Medulla oblongata (tissue), 1 donor: ENCODE measurements around the gene CERKL.

Source experiments
- DNase-seq: peaks from one replicate; pipeline ENCODE4 v3.0.0-alpha.2; 2015; ENCODE audit errors: extremely low spot score

The CERKL gene

GRCh38 chr2:181628590-181629585 is 28.0 kb downstream of the CERKL start:
- no peak for DNase-seq

- no peak for DNase-seq
Measured at GRCh38 chr2:181627545-181627944, 29.4 kb downstream of the CERKL start.

DNA sequence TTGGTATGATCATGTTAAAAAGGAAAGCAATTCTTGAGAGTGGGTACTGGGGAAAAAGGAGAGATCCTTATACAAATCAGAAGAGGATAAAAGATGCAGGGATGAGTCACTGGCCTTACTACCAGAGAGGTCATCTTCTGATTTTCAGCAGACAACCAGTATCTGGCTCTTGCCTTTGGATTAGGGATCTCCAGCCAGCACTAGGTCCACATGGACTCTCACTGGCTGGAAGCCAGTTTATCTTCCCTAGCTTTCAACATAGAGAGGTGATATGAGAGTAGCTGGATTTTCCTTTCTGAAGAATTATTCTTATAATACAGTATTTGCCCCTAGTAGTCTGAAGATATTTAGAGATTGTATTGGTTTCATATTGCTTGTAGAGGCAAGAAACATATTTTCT is 30.2 kb downstream of the CERKL start:
- no peak for DNase-seq

- DNase-seq = no peak
Measured at GRCh38 chr2:181623159-181623558, 33.7 kb downstream of the CERKL start.

GRCh38 chr2:181621779-181622490 is 35.0 kb downstream of the CERKL start:
- DNase-seq = no peak

GRCh38 chr2:181619516-181619915 is 37.4 kb downstream of the CERKL start:
- no peak for DNase-seq

GRCh38 chr2:181616715-181617114 is 40.2 kb downstream of the CERKL start:
- DNase-seq = no peak

GRCh38 chr2:181614874-181615638 is 41.8 kb downstream of the CERKL start:
- DNase-seq = no peak

DNA sequence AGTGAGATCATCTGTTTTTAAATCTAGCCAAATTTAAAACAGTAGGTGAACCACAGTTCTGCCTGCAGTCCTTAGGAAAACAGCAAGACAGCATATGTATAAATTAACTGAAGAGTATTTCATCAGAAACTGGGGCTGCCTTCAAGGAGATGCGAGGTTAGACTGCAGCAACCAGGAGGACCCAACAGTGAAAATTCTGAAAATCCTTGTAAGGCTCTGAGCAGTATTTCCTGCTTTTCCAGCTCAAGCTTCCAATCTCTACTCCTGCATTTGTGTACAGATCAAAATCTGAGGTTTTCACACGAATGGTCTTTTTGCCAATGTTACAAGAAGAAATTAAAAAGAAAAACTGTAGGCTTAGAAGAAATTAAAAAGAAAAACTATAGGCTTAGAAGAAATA is 43.7 kb downstream of the CERKL start:
- no peak for DNase-seq

DNA sequence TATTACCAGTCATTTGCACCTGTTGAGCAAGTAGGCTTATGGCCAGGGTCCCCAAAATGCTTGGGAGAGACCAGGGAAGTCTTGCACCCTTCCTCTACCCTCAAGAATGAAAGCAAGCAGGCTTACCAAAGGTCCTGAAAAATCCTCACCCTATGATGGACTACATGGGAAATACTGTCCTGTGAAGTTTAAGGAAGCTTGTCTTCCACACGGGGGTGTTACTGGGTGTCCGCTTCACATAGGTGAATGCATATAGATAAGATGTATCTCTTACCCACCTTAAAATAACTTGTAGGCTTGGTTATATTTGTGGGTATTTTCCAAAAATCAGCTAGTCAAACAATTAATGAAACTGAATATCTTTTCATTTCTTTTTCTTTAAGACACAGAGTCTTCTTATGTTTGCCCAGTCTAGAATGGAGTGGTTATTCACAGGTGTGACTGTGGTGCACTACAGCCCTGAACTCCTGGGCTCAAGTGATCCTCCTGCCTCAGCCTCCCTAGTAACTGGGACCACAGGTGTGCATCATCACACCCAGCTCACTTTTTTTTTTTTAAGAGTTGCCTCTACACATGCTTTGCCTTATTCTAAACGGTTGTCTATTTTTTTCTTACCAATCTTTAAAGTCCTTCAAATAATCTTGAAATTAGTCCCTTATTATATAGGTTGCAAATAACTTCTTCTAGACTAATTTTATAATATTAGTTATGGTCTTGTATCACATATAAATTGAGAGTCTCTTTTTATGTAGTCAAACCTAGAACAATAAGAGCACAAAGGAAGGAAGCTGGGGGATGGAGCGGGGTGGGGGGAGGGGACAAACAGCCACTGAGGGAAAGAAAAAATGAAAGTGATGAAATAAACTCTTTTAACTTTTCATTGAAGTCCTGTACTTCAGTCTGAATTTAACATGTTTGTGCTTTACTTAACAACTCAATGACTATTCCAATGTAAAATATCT is 49.0 kb downstream of the CERKL start:
- DNase-seq = no peak

DNA sequence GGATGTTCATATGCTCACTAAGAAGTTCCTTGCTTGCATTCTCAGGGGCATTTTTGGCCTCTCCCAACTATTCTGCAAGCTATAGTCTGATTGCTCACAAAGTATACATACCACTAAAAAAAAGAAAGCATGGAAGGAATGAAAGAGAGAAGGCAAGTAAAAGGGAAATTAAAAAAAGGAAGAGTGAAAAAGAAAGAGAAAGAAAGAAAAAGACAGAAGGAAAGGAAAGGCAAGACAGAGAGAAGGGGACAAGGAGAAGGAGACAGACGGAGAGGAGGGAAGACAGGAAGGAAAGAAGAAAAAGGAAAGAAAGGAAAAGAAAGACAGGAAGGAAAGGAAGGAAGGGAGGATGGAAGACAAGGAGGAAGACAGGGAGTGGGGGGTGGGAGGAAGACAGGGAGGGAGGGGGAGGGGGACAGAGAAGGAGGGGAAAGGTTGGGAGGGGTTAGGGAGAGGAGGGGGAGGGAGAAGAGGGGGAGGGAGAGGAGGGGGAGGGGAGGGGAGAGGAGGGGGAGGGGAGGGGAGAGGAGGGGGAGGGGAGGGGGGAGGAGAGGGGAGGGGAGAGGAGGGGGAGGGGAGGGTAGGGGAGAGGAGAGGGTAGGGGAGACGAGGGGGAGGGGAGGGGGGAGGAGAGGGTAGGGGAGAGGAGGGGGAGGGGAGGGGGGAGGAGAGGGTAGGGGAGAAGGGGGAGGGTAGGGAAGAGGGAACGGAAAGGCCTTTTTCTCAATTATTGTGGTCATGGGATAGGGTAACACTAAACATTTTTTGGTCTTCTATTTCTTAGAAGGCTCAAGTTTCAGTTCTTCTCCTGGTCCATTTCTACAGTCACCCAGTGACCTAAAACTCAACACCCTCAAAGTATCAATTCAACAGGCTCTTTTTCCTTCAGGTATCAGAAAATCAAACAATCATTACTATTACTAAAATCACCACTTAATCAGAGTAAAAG is 50.7 kb downstream of the CERKL start:
- no peak for DNase-seq

DNA sequence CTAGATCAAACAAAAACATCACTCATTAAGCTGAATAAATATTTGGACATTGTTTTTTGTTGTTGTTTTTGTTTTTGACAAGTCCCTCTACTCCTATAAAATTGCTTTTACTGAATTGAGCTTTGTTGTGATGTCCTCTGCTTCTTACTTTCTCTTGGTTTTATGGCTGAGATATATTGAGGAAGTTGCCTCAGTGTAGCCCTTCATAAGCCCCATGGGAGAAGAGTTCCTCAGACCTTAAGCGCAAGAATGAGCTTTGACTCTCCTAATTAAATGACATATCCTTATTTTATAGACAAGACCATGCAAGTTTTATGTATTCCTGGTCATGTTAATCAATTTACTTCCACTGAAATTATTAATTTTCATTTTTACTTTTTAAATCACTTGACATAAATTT is 54.9 kb downstream of the CERKL start:
- no peak for DNase-seq

DNA sequence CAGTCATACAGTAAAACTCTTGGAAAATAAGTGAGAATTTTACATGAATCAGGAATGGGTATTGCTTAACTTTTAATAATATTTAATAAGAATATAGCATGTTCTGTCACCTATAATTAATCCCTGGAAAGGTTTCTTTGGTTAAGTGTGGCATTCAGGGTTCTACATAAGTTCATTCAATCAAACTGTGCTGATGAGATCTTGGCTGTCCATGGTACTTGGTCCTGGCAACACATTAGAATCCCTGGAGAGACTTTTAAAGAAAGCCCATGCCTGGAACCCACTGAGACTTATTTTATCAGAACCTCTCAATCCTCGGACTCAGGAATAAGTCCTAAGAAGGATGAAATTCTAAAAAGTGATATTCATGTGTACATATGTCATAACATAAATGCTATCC is 60.3 kb downstream of the CERKL start:
- DNase-seq = no peak

GRCh38 chr2:181594322-181594721 is 62.6 kb downstream of the CERKL start:
- no peak for DNase-seq

DNA sequence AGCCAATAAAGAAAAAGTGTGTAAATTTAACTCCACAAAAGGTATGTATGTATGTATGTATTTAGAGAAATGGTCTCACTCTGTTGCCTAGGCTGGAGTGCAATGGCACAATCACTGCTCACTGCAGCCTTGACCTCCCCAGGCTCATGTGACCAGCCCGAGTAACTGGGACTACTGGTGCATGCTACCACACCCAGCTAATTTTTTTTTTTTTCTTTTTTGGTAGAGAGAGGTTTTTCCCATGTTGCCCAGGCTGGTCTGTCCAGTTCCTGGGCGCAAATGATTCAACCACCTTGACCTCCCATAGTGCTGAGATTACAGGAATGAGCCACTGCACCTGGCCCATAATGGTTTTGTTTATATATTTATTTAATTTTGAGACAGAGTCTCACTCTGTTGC is 67.1 kb downstream of the CERKL start:
- no peak for DNase-seq

- no peak for DNase-seq
Measured at GRCh38 chr2:181588546-181588945, 68.4 kb downstream of the CERKL start.

DNA sequence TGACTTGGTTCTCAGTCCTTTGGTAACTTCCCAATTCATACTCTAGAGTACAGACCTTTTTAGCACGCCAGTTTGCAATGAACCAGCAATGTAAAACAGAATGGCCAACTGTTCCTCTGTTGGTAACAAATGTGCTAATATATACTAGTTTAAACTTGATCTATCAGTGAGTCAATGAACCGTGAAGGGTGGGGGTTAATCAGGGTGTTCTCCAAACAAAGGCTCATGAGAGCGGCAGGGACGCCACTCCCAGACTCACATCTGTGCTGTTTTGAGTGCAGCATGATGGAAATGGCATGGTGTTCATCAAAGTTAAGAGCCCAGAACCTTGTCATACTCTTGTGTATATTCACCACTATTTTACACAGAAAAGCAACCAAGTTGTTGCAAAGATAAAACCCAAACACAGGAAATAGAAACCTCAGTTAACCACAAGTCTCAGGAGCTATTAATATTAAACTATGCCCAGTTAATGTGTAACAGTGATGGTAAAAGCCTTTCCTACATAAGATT is 70.3 kb downstream of the CERKL start:
- DNase-seq = no peak

DNA sequence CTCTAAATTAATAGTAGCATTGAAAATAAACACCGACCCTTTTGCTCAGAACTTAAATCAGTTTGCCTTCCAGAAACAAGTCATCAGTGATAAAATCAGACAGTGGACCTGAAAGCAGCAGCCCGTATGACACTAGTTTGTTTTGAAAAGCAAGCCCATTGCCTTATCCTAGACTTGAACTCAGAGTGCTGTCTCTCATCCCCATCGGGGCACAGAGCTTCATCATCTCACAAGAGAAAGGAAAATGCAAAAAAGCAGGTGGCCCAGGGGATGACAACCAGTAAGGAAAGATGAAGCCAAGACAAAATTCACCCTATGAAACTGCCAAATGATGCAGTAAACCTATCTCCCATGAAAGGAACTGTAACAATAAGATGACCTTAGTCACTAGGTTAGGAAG is 71.2 kb downstream of the CERKL start:
- no peak for DNase-seq

DNA sequence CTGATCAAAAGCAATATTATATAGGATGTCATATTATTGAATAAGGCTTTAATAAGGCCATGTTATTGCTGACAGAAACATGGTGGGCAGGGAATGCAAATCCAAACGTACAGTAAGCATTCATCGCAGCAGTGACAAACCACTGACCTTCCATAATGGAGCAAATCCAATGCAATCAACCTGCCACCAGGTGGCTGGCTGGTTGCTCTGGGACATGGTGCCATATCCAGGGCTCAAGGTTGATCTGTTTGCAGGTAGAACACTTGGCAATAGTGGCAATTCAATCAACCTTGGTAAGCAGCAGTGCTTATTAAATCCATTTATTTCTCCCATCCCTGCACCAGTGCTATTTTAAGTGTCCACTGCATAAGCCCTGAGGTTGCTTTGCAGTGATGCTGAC is 75.4 kb downstream of the CERKL start:
- no peak for DNase-seq

DNA sequence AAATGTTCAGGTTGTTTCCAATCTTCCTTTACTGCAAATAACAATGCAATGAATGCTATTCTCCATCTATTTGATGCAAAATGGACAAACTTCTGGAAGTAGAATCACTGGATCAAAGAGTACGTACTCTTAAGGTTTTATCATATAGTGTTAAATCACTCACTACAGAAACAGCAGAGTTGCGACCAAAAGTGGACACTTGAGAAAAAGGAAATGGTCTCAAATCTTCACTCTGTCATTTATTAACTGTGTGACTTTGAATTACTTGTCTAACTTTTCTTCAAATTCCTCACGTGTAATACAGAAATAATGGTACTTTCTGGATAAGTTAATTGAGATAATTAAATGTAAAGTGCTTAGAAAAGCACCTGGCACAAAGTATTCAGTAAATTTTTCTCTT is 78.1 kb downstream of the CERKL start:
- DNase-seq = no peak
